Colon (tissue), 2 donors: ENCODE measurements around the gene BEX1.
"Not testable (repeated sequence)": the region's sequence is repeated elsewhere in the genome, so short reads cannot be mapped to it uniquely, and the experiment has no call there.

Source experiments
- FAIRE-seq: peaks from 2 replicates; lab custom pipeline; 2012; peaks lifted over from hg19 to GRCh38; lab: Jason Lieb, UNC
- donor health status: control.
- donor health status: control.

The BEX1 gene

DNA sequence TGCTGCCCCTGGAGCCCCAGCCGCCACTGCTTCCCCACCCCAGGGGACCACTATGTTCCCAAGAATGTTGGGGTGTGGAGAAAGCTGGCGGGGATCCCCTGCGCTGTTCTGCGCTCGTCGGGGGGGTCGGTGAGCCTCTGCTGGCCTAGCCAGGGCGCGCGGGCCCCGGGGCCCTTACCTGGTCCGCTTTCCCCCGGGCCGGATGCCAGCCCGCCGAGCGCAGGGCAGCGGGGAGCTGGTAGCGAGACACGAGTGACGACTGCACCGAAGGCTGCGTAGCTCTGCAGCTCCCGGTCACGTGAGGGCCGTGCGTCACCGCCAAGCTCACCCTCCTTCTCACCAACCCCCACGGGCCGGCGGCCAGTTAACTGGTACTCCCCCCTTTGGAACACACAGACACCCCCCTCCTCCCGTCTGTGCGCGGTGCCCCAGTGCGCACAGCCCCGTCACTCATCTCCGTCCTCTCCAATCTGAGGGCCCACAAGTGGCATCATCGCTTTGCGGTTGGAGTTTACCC, at the start of gene BEX1:
TSS of gene BEX1 (minus strand) at position 254 of the 517 bp plus-strand sequence. CDS start 897 bp downstream, outside the sequence.
- FAIRE-seq, result no peak

DNA sequence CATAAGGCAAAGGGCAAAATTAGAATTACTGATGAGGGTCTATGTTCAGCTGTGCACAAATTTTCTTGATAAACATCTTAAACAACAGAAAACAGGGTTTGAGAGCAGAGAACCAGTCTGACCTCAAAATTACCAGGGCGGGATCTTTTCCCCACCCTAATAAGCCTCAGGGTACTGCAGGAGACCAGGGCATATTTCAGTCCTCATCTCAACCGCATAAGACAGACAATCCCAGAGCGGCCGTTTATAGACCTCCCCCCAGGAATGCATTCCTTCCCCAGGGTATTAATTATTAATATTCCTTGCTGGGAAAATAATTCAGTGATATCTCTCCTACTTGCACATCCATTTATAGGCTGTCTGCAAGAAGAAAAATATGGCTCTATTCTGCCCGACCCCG, 45.5 kb upstream of the BEX1 start:
- not testable (repeated sequence) for FAIRE-seq

DNA sequence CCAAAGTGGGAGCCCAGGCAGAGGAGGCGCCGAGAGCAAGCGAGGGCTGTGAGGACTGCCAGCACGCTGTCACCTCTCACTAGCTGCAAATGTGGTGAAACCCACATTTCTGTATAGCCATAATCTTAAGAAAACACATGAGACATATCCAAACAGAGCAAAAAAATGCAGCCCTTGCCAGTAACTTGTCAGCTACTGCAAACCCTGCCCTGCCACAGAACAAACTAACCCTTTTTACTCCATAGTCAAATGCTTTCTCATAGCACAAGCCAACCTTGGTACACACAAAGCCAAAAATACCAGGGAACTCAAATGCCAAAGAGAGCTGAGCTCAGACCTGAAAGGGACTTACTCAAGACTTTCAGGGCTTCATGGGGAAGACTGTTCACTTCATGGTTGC, 43.9 kb upstream of the BEX1 start:
- no peak for FAIRE-seq

DNA sequence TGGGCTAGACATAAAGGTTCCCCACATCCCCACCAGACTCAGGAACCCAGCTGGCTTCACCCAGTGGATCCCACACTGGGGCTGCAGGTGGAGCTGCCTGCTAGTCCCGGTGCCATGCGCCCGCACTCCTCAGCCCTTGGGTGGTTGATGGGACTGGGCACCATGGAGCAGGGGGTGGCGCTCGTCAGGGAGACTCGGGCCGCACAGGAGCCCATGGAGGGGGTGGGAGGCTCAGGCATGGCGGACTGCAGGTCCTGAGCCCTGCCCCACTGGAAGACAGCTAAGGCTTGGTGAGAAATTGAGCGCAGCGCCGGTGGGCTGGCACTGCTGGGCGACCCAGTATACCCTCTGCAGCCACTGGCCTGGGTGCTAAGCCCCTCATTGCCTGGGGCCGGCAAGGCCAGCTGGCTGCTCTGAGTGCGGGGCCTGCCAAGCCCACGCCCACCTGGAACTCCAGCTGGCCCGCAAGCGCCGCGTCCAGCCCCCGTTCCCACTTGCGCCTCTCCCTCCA, 43.3 kb upstream of the BEX1 start:
- FAIRE-seq, result not testable (repeated sequence)

DNA sequence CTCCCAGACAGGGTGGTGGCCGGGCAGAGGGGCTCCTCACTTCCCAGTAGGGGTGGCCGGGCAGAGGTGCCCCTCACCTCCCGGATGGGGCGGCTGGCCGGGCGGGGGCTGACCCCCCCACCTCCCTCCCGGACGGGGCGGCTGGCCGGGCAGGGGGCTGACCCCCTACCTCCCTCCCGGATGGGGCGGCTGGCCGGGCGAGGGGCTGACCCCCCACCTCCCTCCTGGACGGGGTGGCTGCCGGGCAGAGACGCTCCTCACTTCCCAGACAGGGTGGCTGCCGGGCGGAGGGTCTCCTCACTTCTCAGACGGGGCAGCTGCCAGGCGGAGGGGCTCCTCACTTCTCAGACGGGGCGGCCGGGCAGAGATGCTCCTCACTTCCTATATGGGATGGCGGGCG, 40.4 kb upstream of the BEX1 start:
- not testable (repeated sequence) for FAIRE-seq

DNA sequence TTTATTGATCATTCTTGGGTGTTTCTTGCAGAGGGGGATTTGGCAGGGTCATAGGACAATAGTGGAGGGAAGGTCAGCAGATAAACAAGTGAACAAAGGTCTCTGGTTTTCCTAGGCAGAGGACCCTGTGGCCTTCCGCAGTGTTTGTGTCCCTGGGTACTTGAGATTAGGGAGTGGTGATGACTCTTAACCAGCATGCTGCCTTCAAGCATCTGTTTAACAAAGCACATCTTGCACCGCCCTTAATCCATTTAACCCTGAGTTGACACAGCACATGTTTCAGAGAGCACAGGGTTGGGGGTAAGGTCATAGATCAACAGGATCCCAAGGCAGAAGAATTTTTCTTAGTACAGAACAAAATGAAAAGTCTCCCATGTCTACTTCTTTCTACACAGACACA, 39.9 kb upstream of the BEX1 start:
- not testable (repeated sequence) for FAIRE-seq

DNA sequence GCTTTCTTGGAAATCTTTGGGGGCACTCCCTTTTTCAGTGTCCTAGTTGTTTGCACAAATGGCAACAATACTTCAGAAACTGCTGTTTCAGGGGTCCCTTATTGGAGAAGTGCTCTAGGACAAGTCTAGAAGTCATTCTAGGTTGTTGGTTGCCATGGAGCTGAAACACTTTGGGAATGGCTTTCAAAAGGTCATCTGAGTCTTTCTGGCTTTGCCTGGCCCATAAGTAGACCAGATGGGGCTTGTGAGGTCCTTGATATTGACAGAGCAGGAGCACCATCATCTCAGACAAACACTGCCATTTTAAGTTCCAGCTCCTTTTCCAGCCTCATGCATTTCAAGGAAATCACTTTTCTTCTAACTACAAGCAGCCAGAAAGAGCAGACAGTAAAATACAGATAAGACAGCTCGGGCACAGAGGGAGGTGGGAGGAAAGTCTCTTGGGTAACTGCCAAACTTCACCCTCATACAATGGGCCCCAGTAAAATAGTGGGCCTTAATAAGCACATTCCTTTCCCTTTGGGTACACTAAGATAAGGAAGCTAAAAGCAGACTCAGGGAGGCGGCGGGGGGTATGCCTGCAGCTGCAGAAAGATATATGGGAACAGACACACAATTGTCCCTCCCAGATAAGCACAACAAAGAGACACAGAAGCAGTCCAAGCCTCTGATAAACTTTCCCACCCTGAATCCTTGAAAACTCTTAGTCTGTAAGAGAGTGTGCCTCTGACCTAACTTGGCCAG, 37.5 kb upstream of the BEX1 start:
- FAIRE-seq, result no peak

DNA sequence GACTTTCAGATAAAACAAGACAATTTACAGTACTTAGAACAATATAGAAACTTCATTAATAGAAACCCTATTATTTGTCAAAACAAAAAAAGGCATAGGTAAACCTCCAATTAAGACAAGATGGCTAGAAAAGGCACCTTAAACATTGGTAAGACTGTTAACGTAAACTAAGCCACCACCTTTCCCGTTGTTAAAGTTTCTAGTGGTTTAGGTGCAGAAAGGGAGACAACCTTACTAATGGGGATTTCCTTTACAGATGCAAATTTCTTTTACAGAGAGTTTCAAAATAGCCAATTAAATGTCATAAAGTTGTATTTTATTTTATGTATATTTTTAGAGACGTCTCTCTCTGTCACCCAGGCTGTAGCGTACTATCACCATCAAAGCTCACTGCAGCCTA, 36.5 kb upstream of the BEX1 start:
- FAIRE-seq, result no peak

DNA sequence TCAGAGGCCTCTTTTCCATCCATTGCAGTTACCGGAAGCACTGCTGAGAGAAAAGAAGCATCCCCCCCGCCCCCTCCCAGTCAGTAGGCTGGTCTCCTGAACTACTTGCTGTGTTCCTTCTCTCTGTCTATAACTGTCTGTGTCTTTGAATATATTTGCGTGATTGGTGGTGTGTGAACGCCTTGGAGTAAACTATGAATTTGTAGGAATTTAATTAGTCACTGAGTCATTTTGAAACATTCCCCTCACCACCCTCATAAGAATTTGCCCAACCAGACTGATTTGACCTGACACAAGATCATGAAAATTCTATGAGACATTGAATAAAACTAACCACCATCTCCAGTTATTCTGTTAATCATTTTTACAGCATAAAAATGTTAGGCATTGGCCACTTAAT, 35.7 kb upstream of the BEX1 start:
- no peak for FAIRE-seq

DNA sequence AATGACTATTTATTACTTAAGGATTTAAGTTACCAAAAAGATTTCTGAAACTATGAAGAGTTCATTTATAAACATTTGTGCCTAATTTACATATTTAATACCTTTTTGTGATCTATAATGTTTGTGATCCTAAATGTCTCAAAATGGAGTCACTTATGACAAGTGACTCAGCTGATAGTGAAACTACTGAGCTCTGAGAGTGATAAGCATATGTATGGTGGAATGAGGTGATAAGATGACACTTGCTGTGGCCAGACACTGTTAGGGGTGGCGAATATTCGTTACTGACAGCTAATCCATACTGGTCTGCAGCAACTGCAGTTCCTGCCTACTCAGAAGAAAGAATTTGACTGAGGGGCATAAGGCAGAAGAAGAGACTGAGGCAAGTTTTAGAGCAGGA, 34.5 kb upstream of the BEX1 start:
- FAIRE-seq, result peak; percentile 28

DNA sequence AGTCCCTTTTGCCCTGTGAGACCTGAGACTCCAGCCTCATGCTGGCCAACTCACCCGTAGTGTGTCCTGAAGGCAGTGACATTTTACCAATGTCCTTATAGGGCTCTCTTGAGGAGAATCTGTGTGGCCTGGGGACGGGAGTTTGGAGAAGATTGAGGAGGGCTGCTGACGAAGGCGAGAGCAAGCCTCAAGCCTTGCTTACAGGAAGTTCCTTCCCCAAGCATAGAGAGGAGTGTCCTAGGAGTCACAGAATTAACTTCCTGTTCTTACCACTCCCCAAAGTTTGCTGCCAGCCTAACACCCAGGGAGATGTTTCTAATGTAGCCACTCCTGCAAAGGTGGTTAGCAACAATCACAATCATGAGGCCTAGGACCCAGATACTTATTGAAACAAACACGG, 29.0 kb upstream of the BEX1 start, which contains the start of gene NXF3:
TSS of gene NXF3 (minus strand) at position 202 of the 400 bp plus-strand sequence. CDS start at position 82, 120 bp downstream.
- FAIRE-seq, result no peak

DNA sequence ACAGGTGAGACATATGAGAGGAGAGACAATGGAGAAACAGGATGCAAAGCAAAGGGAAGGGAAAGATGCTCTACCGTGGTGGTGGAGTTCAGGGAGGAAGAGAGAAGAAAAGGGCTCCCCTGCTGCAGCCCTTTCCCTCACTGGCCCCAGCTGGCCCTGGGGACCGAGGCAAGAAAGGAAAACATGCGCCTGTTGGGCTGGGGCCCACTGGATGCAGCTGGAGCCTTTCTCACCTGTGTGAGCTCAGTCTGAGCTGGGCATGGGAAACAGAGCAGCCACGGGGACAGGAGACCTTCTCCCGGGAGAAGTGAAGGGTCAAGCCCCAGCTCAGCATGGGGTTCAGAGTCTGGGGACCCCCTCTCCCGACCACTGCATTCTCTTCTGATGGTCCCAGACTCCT, 17.1 kb upstream of the BEX1 start:
- FAIRE-seq, result no peak

DNA sequence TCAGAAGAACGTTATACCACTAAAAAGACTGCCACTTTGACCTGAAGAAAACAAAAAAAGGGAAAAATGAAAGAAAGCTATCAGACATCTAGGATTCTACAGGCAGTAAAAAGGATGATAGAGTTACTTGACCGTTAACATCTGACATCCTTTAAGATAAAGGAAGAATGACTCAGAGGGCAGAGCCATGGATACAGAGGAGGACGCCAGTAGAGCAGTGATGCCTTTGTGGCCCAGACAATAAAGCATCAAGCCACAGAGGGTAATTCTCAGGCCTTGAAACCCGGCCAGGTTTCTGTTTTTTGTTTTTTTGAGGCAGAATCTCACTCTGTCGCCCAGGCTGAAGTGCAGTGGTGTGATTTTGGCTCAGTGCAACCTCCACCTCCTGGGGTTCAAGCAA, 9.5 kb upstream of the BEX1 start:
- FAIRE-seq, result no peak

DNA sequence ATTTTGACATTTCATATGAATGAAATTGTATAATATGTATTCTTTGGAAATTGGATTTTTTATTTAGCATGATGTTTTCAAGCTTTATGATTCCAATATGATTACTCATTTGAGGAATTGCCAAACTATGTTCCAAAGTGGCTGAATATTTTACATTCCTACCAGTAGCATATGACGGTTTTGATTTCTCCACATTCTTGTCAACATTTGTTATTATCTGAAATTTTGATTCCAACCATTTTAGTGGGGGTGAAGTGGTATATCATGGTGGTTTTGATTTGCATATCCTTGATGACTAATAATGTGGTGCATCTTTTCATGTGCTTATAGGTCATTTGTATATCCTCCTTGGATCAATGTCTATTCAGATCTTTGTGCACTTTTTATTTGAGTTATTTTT, 2.6 kb upstream of the BEX1 start:
- peak; percentile 28 for FAIRE-seq

DNA sequence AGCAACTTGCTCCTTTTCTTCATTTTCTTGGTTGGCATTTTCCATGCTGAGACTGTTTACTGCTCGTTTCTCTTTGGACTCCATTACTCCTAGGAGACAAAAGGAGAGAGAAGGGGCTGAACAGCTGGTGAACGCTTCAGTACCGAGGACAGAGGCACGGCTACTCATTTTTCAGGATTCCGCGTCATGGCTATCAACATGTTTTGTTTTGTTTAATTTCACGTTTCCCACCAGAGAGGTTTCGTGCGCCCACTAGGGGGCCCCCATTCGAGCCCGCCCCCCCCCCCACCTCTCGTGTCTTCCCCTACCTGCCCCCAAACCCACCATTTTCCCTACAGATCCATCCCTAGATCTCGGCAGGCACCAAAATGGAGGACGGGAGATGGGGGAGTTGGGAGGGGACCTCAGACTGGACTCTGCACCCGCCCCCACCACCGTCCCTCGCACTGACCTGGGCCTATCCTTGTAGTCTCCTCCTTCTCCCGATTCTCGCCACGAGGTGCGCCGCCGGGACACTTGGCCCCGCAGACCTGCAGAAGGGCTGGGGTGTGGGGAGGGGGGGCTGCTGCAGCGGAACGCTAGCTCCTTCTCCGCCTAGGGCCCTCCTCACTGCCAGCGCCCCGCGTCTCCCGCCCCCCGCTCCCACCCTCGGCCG, 653 bp downstream of the BEX1 start:
- FAIRE-seq, result no peak

DNA sequence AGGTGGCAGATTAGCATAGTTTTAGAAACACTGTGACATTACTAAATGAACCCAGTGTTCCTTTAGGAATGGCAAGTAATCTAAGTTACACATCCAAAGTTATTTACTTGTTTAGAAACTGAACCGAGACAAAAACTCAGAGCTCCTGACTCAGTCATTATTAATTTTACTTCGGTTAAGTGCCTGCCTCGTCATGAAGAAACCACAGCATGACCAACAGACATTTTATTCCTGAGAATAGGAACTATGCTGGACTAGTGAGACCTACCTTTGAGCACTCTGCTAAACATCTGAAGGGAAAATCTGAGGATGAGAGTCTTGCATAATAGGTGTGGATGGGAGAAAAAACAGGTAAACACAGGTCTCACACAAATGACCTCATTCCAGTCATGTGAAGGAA, 2.5 kb downstream of the BEX1 start:
- no peak for FAIRE-seq

DNA sequence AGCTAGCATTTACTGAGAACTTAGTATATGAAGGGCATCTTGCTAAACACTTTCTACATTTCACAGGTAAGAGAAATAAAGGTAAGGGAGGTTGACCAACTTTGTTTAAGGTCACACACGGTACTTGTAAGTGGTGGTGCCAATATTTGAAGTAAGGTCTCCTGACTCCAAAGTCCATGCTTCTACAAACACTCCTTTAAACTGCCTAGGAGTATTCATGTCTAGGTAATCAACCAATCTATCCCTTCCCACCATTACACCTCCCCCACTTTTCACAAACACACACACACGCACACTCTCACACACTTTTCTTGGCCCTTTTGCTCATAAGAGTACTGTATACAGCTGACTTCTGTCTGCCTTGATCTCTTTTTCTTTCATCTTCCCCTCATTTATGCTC, 7.1 kb downstream of the BEX1 start:
- no peak for FAIRE-seq

DNA sequence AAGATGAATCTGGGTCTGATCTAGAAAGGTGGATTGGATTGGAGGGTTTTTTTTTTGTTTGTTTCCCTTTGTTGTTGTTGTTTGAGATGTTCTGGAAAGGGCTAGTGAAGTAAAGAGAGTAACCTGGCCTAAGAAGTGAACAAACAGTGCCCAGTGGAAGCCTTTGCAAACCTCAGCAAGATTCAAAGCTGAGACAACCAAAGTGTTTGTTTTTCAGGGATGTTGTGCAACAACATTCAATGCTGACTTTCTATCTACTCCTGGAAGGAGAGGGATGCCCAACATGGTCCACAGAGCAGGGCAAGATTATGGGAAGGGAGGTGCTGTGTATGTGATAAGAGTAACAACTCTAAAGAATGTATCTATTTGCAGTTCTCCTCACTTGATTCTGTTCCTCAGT, 11.3 kb downstream of the BEX1 start:
- no peak for FAIRE-seq

DNA sequence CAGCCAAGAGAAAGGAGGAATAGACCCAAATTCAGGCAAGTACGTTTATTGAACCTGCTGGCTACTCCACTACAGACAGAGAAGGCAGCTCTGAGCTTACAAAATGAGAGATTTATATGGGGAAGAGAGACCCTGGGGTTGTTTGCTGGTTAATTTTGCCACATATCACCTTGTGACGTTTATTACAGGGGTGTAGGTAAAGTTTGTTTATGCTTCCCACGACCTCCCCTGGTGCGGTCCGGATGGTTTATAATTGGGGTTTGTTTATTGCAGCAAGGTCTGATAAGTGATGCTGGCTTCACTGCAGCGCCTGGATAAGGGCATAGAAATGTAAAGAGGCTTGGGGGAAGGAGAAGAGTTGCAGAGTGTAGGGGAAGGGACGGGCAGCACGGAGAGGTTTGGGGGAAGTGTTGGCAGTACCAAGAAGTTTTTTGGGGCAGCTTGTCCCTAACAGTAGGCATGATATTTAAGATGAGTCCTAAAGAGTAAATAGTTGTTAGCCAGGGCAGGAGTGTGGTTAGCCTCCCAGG, 12.6 kb downstream of the BEX1 start:
- FAIRE-seq, result no peak

DNA sequence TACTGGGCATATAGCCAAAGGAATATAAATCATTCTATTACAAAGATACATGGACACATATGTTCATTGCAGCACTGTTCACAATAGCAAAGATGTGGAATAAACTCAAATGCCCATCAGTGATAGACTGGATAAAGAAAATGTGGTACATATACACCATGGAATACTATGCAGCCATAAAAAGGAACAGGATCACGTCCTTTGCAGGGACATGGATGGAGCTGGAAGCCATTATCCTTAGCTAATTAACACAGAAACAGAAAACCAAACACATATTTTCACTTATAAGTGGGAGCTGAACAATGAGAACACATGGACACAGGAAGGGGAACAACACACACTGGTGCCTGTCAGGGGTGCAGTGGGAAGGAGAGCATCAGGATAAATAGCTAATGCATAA, 30.6 kb downstream of the BEX1 start:
- FAIRE-seq, result not testable (repeated sequence)

DNA sequence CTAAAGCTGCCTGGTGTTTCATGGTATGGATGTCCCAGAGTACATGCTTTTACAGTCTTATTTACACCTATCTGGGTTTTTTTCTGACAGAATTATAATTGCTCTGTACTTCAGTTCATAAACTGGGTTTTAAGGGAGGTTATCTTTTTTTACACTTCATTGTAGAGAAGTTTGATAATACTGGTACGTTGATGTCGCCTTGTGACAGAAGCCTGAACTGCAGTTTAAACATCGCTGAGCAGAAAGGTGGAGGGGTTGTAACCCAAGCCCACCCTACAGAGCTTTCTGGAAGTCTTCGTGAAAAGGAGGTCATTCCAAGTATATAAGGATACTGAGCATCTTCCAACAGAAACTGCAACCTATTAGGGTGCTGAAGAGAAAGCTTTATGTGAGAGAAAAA, 46.4 kb downstream of the BEX1 start:
- FAIRE-seq, result no peak

DNA sequence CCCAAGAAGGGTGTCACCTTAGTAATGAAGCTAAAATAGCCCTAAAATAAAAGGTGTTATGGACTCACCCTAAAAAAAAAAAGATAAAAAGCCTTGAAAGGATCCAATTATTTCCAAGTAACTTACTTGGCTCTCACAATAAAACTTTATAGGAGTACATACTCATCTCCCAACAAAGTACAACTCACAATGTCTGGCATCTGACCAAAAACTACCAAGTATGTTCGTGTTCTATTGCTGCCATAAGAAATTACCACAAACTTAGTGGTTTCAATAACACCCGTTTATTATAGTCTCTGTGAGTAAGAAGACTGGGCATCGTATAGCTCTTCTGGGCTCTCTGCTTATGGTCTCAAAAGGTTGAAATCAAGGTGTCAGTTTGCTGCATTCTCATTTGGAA, 51.0 kb downstream of the BEX1 start:
- no peak for FAIRE-seq
